Activated CD4-positive, alpha-beta T cell treated with anti-CD3 and anti-CD28 coated beads, Interleukin-2, amount 50 U/mL, for 48 hours (primary cell): ENCODE data around the gene DARS1.
A peak's percentile ranks its signal among the peaks of the same experiment; 100 is the strongest.

ENCODE experiments used
- DNase-seq, 2 experiments: peaks; one replicate each; pipeline ENCODE4 v3.0.0-alpha.2; 2020

Gene DARS1

GRCh38 chr2:135985018-135985825, at the start of gene DARS1:
Gene DARS1, minus strand, starts transcription at chr2:135985626. Its CDS starts 158 bp downstream, at chr2:135985468.
- peak; percentile 86 to 89 for DNase-seq

GRCh38 chr2:136034629-136035028, 49.2 kb upstream of the DARS1 start:
- no peak for DNase-seq

GRCh38 chr2:136032817-136033535, 47.5 kb upstream of the DARS1 start:
- DNase-seq = no peak

- no peak for DNase-seq
Measured at GRCh38 chr2:136032192-136032591, 46.8 kb upstream of the DARS1 start.

GRCh38 chr2:136031711-136032110, 46.3 kb upstream of the DARS1 start:
- no peak for DNase-seq

GRCh38 chr2:136030406-136030805, 45.0 kb upstream of the DARS1 start:
- no peak for DNase-seq

- no peak for DNase-seq
Measured at GRCh38 chr2:136029149-136029548, 43.7 kb upstream of the DARS1 start.

- DNase-seq = no peak
Measured at GRCh38 chr2:136028001-136028400, 42.6 kb upstream of the DARS1 start.

GRCh38 chr2:136027112-136027511, 41.7 kb upstream of the DARS1 start:
- no peak for DNase-seq

- peak; percentile 16 to 28 for DNase-seq
Measured at GRCh38 chr2:136025057-136025973, 39.9 kb upstream of the DARS1 start.

- DNase-seq = no peak
Measured at GRCh38 chr2:136024616-136025015, 39.2 kb upstream of the DARS1 start.

- no peak for DNase-seq
Measured at GRCh38 chr2:136024185-136024584, 38.8 kb upstream of the DARS1 start.

- DNase-seq = no peak
Measured at GRCh38 chr2:136023416-136023815, 38.0 kb upstream of the DARS1 start.

GRCh38 chr2:136022396-136023146, 37.1 kb upstream of the DARS1 start:
- DNase-seq = no peak

GRCh38 chr2:136021976-136022375, 36.5 kb upstream of the DARS1 start:
- DNase-seq = no peak

- no peak for DNase-seq
Measured at GRCh38 chr2:136021406-136021805, 36.0 kb upstream of the DARS1 start.

- no peak for DNase-seq
Measured at GRCh38 chr2:136020831-136021230, 35.4 kb upstream of the DARS1 start.

- no peak for DNase-seq
Measured at GRCh38 chr2:136019825-136020224, 34.4 kb upstream of the DARS1 start.

GRCh38 chr2:136019306-136019705, 33.9 kb upstream of the DARS1 start:
- DNase-seq = no peak

- DNase-seq = no peak
Measured at GRCh38 chr2:136017786-136018185, 32.4 kb upstream of the DARS1 start.

GRCh38 chr2:136016836-136017235, 31.4 kb upstream of the DARS1 start:
- no peak for DNase-seq

- no peak for DNase-seq
Measured at GRCh38 chr2:136016427-136016826, 31.0 kb upstream of the DARS1 start.
